ENCODE data around the gene MTHFD2. TPM values are rescaled to one million over a fixed set of nuclear protein-coding genes. Genes with fewer than 3 reads are reported as not detected.
"Not testable (repeated sequence)": the region's sequence is repeated elsewhere in the genome, so short reads cannot be mapped to it uniquely, and the experiment has no call there.

Gene MTHFD2
- total RNA-seq (2014; rRNA removed; shearing (Covaris generic)), result 91.8 and 104 TPM in 2 replicates

DNA sequence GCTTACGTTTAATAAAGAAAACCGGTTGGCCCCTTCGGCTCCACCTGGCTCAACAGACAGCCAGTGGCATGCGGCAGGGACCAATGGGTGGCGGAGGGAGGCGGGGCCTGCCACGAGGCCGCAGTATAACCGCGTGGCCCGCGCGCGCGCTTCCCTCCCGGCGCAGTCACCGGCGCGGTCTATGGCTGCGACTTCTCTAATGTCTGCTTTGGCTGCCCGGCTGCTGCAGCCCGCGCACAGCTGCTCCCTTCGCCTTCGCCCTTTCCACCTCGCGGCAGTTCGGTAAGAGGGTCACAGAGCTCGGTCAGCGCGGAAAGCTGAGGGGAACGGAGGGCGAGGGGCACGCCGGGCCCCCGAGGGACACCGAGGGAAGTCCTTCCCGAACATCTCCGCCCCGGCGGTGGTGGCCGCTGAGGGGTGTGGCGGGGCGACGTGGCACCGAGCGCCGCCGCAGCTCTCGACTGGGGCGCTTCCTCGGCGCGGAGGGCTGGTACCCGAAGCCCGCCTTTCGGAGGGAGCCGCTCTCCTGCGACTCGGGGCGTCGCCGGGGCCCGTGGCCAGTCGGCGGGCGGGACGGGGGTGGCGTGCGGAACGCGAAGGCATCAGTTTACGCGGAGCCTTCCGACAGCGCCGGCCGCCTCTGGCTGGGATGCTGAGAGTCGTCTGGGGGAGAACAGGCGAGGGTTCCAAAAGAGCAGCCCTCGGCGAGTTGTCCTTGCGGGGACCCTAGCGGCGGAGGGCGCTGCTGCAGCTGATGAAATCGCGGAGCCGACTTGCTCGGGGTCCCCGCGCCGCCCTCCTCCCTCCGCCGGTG, at the start of gene MTHFD2:
TSS of gene MTHFD2 (plus strand) at position 155 of the 814 bp plus-strand sequence. CDS start at position 182, 27 bp downstream.
- DNase-seq (ENCODE audit: low spot score), result peak; percentile 97

DNA sequence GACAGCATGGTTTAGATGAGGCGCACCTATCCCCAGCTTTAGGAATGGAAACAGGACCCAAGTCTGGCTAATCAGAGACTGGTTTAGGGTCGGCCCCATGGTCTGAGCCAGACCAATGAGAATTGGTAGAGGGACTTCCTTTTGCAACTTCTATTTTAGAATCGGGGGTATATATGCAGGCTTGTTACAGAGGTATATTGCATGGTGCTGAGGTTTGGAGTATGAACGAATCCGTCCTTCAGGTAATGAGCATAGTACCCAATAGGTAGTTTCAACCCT, 49.2 kb upstream of the MTHFD2 start:
- no peak for DNase-seq (ENCODE audit: low spot score)

DNA sequence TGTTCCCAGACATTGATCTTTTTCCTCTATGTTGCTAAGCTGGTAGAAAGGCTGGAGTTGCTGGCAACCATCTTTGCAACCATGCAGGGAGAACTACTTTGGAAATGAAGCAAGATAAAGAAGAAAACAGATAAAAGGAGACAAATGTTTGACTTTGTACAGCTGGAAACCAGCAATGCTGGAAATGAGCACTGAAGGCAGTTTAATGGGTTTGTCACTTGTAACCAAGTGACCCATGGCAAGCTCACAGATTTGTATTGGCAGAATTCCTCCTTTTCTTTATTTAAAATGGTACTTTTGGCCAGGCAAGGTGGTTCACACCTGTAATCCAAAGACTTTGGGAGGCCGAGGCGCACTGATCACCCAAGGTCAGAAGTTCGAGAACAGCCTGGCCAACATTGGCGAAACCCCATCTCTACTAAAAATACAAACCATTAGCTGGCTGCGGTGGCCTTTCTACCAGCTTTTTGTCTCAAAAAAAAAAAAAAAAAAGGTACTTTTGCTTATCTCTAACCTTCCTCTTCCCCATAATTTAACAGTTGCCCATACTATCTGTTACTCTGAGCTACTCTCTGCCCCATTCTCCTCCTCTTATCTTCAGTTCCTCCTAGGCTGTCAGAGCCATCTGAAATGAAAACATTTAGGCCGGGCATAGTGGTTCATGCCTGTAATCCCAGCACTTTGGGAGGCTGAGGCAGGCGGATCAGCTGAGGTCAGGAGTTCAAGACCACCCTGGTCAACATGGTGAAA, 48.7 kb upstream of the MTHFD2 start:
- DNase-seq (ENCODE audit: low spot score), result no peak

DNA sequence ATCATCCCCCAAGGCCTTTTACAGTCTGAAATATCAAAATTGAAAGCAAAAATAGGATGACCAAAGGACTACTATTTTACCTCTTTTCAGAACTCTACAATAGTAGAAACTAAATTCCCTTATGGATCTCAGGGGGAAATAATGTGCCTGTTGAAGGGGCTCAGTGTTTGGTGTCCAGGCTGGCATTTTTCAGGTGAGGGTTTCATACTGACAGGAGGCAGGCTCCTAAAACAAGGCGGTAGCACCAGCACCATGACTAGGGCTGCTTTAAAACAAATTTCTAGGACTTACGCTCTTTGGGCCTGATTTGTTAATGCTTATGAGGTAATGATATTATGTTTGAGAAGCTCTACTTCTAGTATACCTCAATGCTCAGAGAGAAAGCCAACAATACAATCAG, 45.5 kb upstream of the MTHFD2 start:
- DNase-seq (ENCODE audit: low spot score), result no peak

DNA sequence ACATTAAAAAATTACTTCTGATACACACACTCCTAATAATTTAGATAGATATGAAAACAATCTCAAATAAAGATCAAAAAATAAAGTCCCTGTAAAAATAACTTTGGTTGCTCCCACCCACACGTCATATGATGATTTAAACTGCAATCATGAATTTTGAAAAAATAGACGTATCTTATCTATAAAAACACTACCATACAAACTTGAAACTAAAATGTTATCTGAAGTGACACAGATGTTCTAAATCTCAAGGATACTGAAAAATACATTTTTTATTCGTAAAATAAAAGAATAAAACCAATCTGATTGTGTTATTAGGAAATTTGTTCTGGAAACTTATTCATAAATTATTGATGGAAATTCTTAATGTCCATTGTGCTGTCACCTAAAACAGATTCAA, 42.6 kb upstream of the MTHFD2 start:
- no peak for DNase-seq (ENCODE audit: low spot score)

DNA sequence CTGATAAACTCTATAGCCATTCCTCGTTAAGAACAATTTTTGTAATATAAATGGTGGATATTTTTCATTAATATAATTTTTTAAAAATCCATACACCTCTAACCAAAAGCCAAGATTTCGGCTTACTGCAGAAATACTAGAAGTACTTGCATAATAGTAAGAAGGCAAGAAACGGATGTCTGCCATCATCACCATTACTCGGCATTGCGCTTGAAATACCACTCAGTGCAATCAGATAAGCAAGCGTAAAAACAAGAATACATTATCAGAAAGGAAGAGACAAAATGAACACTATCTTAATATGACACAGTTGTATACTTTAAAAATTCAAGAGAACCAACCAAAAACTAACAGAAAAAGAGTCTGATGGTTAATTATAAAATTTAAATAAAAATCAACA, 35.5 kb upstream of the MTHFD2 start:
- DNase-seq (ENCODE audit: low spot score), result no peak

DNA sequence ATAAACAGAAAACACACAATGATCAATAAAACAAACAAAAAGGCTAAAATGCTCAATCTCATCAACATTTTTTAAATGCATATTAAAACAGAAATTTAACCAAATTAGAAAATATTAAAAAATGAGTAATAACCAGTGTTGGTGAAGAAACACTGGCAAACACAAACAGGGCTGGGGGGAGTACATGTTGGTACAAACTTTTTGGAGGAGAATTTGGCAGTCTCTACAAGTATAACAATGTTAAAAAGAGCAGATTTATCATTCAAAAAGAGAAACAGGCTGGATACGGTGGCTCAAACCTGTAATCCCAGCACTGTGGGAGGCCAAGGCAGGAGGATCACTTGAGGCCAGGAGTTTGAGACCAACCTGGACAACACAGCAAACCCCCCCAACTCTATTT, 33.7 kb upstream of the MTHFD2 start:
- no peak for DNase-seq (ENCODE audit: low spot score)

DNA sequence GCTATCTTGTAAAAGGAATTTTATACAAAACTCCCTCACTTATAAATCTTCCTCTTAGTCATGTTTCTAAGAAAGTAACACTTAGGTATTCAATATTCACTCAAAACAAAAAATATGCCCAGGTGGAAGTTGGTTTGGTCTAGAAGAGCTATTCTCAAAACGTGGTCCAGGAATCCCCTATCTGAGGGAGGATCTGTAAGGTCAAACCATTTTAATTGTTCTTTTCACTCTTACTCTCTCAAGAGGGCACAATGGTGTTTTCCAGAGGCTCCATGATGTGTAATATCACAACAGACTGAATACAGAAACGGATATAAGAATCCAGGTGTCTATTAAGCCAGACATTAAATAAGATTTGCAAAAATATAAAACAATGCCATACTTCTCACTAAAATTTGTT, 29.7 kb upstream of the MTHFD2 start:
- DNase-seq (ENCODE audit: low spot score), result no peak

DNA sequence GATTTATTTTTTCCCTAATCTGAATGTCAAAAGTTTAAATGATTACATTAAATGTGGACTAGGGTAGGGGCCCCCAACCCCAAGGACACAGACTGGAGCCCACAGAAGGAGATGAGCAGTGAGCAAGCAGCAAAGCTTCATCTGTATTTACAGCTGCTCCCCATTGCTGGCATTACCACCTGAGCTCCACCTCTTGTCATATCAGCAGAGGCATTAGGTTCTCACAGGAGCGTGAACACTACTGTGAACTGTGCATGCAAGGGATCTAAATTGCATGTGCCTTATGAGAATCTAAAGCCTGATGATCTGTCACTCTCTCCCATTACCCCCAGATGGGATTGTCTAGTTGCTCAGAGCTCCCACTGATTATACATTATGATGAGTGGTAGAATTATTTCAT, 23.5 kb upstream of the MTHFD2 start:
- no peak for DNase-seq (ENCODE audit: low spot score)

DNA sequence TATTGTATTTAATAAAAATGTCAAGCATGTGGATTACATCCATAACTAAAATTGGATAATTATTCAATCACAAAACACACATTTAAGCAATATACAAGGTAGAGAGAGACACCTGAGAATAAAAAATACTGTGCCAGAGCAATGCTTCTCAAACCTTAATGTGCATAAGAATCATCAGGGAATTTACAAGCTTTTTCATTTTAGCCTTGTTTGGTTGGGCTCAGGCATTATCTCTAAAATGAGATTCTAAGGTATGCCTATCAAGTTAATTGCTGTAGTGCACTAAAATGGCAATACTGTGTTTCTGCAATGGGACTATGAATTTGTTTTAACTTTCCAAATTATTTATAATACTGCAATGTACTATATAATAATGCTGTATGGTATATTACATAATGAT, 20.7 kb upstream of the MTHFD2 start:
- DNase-seq (ENCODE audit: low spot score), result no peak

DNA sequence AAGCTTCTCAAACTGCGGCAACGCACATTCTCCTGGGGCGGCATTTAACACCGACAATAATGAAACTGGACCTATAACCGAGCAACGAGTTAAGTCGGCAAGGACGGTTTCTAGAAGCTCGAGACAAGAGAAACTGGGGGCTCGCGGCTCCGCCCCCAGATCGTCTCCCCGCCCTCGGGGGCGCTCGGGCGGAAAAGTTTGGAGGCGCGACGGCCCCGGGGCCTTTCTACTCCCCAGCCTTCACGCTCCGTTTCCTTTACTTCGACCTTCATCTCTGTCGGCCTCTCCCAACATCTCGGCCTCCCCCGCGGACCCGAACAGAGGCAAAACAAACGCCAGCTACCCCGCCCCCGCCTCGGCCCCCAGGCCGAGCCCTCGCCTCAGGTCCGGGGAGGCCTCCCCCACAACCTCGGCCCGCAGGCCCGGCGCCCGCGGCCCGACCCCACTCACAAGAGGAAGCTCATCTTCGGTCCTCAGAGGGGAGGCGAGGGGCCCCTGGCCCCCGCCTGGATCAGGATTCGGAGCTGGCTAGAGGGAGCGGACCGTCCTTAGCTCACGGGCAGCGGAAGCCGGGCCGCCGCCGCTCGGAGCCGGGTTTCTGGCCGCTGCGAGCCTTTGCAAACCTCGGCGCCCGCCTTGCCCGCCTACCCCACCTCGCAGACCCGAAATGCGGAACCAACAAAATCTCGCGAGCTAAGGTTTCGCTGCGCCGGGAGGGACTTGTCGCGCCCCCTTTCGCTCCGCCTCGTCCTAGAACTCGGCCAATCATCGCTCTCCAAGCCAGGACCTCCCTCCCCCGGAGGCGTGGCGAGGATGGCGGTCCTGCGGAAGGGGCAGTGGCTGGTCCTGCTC, 20.0 kb upstream of the MTHFD2 start, which contains the start of gene MOB1A:
TSS of gene MOB1A (minus strand) at position 669 of the 852 bp plus-strand sequence. CDS start at position 464, 205 bp downstream.
- peak; percentile 97 for DNase-seq (ENCODE audit: low spot score)

DNA sequence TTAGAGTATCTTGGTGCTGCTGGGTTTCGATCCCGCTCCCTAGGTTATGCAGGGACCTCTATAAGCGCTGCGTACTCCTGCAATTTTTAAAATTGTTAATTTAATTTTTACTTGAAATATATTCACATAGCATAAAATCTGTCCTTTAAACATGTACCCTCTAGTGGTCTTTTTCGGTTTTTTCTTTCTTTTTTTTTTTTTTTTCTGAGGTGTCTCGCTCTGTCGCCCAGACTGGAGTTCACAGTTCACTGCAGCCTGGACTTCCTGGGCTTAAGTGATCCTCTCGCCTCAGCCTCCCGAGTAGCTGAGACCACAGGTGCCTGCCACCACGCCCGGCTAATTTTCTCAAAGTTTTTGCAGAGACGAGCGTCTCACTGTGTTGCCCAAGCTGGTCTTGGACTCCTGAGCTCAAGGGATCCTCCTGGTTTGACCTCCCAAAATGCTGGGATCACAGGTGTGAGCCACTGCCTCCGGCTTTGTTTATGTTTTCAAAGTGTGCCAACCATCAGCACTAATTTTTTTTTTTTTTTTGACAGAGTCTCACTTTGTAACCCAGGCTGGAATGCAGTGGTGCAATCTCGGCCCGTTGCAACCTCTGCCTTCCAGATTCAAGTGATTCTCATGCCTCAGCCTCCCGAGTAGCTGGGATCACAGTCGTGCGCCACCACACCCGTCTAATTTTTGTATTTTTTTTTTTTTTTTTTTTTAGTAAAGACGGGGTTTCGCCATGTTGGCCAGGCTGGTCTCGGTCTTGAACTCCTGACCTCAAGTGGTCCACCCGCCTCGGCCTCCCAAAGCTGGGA, 19.2 kb upstream of the MTHFD2 start:
- DNase-seq (ENCODE audit: low spot score), result no peak

DNA sequence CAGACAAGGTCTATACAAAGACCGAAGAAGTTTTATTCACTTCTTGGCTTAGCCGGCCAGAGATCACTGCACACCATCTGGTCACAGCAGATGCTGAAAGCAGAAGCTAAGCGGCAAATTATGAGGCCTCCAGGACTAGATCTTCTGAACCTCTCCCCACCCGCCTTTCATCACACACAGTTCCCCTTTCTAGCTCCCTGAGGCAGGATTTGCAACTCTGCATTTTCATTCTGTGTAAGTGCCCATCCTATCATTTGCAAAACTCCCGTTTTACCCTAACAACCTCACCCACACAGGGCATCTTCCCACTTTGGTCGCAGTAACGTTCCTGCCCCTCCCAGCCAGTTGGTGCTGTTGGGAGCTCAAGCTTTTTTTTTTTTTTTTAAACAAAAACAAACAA, 16.7 kb upstream of the MTHFD2 start:
- no peak for DNase-seq (ENCODE audit: low spot score)

DNA sequence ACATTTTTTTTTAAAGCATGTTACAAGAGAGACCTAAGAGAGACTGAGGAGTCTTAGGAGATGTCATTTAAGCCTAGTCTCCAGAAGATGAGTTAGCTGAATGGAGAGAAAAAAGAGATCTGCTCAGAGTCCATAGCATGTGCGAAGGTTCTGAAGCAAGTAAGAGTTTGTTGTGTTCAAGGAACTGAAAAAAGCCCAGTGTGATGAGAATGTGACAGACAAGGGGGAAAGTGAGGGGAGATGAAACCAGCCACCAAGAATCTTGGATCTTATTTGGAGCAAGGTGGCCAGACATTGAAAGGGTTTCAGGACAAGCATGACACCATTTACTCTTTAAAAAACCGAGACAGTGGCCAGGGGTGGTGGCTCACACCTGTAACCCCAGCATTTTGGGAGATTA, 14.5 kb upstream of the MTHFD2 start:
- DNase-seq (ENCODE audit: low spot score), result no peak

DNA sequence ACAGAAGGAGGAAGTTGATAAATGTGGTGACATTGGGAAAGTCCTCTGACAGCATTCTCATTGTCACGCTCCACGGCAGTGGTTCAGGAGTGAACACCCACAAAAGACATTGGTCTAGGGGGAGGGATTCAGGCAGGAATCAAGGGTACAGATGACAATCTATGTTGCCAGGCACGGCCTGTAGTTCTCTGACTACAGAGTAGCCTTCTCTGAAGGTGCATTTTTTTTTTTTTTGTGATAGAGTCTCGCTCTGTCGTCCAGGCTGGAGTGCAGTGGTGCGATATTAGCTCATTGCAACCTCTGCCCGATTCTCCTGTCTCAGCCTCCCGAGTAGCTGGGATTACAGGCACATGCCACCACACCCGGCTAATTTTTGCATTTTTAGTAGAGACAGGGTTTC, 12.4 kb upstream of the MTHFD2 start:
- no peak for DNase-seq (ENCODE audit: low spot score)

DNA sequence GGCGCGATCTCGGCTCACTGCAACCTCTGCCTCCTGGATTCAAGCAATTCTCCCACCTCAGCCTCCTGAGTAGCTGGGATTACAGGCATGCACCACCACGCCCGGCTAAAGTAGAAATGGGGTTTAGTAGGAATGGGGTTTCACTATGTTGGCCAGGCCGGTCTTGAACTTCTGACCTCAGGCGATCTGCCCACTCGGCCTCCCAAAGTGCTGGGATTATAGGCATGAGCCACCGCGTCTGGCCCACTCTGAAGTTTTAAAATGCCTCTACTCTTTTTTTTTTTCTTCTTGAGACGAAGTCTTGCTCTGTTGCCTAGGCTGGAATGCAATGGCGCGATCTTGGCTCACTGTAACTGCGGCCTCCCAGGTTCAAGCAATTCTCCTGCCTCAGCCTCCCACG, 11.7 kb upstream of the MTHFD2 start:
- not testable (repeated sequence) for DNase-seq (ENCODE audit: low spot score)

DNA sequence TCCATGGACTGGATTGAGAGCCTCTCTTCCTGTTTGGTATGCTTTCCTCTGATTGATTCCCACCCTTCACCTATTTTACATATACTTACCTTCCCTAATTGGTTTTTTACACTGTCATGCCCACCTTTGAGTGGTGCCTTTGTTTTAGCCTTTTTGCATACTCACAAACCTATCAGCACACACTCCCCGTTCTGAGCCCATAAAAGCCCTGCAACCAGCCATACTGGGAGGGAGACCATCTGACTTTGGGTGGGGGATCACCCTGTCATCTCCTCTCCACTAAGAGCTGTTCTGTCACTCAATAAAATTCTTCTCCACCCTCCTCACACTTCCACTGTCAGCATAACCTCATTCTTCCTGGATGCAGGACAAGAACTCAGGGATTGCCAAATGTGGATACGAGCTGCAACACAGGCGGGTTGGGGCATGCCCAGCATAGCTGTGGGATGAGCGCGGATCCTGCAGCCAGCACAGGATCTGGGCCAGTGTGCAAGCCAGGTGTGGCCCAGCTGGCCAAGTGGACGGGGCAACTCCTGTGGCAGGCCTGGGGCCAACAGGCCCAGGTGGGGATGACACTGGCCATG, 10.3 kb upstream of the MTHFD2 start:
- DNase-seq (ENCODE audit: low spot score), result peak; percentile 36

DNA sequence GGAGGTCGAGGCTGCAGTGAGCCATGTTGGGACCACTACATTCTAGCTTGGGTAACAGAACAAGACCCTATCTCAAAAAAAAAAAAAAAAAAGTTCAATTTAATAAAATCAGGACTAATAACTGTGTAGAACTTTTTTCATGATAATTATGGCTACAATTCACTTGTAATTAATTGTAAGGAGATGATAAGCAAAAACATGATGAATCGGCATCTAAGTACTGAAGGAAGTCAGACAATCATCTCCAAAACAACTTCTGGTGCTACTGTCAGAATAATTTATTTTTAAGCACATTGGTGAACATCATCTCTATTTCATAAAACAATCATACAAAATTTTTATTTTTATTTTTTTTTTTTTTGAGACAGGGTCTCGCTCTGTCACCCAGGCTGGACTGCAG, 9.7 kb upstream of the MTHFD2 start:
- DNase-seq (ENCODE audit: low spot score), result no peak

DNA sequence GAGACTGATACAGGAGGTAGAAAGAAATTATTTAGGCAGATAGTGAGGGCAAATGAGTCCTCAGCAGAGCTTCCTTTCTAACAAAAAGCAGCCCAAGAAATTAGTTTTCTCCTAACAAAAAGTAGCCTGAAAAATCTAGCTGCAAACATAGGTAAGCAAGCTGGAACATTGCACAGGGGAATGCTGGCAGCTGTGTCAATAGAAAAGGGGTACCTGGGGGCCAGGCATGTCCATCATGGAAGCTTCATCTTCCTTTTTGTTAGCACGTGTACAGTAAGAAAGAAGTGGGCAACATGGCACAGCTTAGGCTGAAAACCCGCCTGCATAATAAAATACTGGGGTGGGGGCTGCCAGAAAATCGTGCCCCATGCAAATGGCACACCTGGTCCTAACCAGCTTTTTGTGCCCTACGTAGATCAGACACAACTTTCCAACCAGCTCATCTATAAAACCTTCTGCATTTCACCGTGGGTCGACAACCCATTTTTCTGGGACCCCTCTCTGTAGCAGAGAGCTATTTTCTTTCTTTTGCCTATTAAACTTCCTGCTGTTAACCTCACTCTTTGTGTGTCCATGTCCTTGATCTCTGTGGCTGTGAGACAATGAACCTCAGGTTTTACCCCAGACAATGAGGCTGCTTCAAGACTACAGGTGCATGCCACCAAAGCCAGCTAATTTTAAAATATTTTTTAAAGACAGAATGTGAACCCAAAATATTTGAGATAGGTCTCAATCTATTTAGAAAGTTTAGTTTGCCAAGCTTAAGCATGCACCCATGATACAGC, 6.6 kb upstream of the MTHFD2 start:
- no peak for DNase-seq (ENCODE audit: low spot score)

DNA sequence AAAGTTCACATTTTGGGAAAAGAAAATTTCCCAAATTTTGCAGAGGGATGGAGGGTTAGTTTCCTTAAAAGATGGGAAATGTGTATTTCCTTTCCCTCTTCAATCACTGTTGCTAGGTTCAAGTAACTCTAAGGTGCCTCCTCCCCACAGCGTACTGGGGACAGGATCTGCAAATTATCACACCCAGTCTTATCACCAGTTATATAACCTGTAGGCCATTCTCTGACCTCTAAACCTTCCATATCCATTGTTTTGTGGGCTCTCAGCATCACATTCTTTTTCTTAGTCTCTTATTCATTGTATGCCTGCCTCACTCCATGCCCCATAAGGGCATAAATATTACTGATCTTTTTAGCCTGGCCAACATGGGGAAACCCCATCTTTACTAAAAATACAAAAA, 3.6 kb upstream of the MTHFD2 start:
- DNase-seq (ENCODE audit: low spot score), result no peak

Data from A172 (cell line).